SK-MEL-5 (cell line): ENCODE measurements around the gene ATRAID. TPM values are rescaled to one million over a fixed set of nuclear protein-coding genes. Genes with fewer than 3 reads are reported as not detected.

ENCODE experiments used
- DNase-seq: peaks from one replicate; pipeline ENCODE4 v3.0.0-alpha.2; 2016; ENCODE audit warnings: low read depth, low spot score
- in situ Hi-C: cut with HindIII; loops from 2 replicates; pipeline ENCODE4 v1.10.0; 2016; ENCODE audit warnings: low sequenced_read_pairs, high pct_unique_total_duplicates, low pct_unique_long_range_greater_than_20kb
- total RNA-seq: library from RNA; depleted of rRNA; stranded (reverse); fragments of >200 nt; shearing (Covaris generic); gene quantifications from 2 replicates; pipeline ENCODE4 v1.2.3, GENCODE V29; 2014; rRNA removed

ATRAID gene
- total RNA-seq, 1 experiment from 2014 or later: 372 TPM

- in situ Hi-C loops: no loop called here
- no peak for DNase-seq
Observed at GRCh38 chr2:27261926-27262298, 50.1 kb downstream of the ATRAID start.

DNA sequence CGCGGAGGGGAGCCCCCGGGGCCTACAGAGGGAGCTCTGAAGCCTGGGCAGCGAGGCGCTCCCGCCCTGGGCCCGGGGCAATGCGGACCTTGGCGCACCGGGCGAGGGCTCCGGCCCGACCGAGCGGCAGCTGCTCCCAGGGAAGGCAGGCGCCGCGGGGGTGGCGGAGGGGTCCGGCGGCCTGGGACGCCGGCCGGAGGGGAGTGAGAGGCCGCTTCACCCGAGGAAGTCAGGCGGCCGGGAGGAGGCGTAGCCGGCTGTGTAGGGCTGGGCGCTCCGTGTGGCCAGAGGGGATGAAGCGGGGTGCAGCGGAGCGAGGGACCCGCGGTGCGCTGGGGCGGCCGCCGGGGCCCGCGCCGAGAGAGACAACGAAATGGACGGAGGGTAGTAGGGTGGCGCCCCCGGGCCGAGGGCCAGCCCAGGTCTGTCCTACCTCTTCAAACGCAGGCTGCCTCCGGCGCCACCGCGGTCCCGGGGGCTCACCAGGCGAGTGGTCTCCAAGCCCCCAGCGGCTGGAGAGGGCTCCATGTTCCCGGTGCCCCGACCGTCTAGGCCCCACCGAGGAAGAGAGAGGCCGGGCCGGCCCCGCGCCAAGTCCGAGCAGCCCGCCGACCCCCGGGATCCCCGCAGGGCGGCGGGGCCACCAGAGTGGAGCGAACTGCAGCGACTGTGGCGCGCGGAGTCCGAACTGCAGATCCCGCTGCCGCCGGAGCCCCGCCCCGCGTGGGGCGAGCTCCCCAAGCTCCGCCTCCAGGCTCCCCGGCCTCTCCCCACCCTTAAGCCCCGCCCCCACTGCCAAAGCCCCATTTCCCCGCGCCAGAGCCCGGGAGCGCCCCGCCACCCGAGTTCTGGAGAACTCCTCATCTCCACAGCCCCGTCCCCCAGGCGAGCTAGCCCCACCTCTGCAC lies 50.8 kb downstream of the ATRAID start, which contains the start of gene SLC30A3:
Gene SLC30A3 (minus strand): TSS at position 669 of the 908 bp plus-strand sequence. CDS start 141 bp downstream, at position 528.
- in situ Hi-C loops: no loop called here
- DNase-seq: peak; percentile 39

GRCh38 chr2:27263287-27264252 lies 51.7 kb downstream of the ATRAID start:
- no peak for DNase-seq
- in situ Hi-C loops: no loop called here

DNA sequence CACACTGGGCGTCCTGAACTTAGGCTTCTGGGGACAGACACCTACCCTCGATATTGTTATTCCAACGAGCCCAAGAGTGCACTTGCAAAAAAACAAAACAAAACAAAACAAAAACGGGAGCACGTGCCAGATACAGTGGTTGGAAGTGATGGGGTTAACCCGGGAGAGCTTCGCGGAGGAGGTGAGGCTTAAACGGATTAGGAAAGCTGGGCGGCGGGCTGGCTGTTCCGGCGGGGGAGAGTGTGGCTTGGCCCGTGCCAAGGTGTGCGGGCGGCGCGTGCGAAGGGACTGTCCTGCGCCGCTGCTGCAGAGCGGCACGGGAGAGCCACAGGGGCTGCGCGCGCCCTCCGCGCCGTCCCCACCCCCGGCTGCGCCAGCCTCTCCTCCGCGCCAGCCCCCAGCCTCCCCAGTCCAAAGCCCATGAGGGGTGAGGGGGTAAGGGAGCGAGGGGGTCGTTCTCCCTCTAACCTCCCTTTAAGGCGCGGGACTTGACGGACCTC lies 52.5 kb downstream of the ATRAID start:
- in situ Hi-C loops: no loop called here
- no peak for DNase-seq

- in situ Hi-C loops: no loop called here
- peak; percentile 58 for DNase-seq
Observed at GRCh38 chr2:27264753-27265535, 53.1 kb downstream of the ATRAID start.

DNA sequence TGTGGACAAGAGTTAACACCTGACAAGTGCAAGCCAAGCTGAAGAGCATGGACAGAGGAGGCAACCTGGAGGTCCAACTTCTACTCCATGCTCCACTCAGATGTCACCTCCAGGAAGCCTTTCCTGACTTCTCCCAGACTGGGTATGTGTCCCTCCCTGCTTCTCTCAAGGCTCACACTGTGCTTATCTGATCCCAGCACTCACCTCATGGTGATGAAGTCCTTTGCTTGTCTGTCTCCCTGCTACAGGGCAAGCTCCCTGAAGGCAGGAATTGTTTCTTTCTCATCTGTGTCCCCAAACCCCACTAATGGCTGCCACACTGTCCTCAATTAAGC lies 53.7 kb downstream of the ATRAID start:
- no peak for DNase-seq
- in situ Hi-C loops: no loop called here

Other genes with a start within 250 kb of the ATRAID start
- gene MAPRE3, start 241.4 kb upstream of the ATRAID start, total RNA-seq: 3.5 and 4.0 TPM in 2 replicates
- gene TMEM214, start 179.1 kb upstream of the ATRAID start, total RNA-seq: 76.8 and 88.5 TPM in 2 replicates
- 30.7 and 32.1 TPM in 2 replicates for gene AGBL5, start 160.4 kb upstream of the ATRAID start, total RNA-seq
- 408 and 444 TPM in 2 replicates for gene OST4, start 140.4 kb upstream of the ATRAID start, total RNA-seq
- gene EMILIN1, start 133.4 kb upstream of the ATRAID start, total RNA-seq: 0.11 and 0.71 TPM in 2 replicates
- 3.0 and 3.2 TPM in 2 replicates for gene KHK, start 125.3 kb upstream of the ATRAID start, total RNA-seq
- 20.4 and 22.3 TPM in 2 replicates for gene CGREF1, start 92.9 kb upstream of the ATRAID start, total RNA-seq
- 1.1 and 1.5 TPM in 2 replicates for gene ABHD1, start 88.2 kb upstream of the ATRAID start, total RNA-seq
- gene PREB, start 77.4 kb upstream of the ATRAID start, total RNA-seq: 95.3 and 98.1 TPM in 2 replicates
- not detected in 2 replicates for gene PRR30, start 72.6 kb upstream of the ATRAID start, total RNA-seq
- gene TCF23, start 63.0 kb upstream of the ATRAID start, total RNA-seq: not detected in 2 replicates
- 87.1 and 89.2 TPM in 2 replicates for gene SLC5A6, start 227 bp downstream of the ATRAID start, total RNA-seq
- gene CAD, start 5.3 kb downstream of the ATRAID start, total RNA-seq: 37.0 and 38.3 TPM in 2 replicates
- 0.24 and 1.2 TPM in 2 replicates for gene SLC30A3, start 51.0 kb downstream of the ATRAID start, total RNA-seq
- not detected in 2 replicates for gene DNAJC5G, start 63.4 kb downstream of the ATRAID start, total RNA-seq
- gene TRIM54, start 70.4 kb downstream of the ATRAID start, total RNA-seq: not detected in 2 replicates
- gene UCN, start 96.4 kb downstream of the ATRAID start, total RNA-seq: 2.3 and 6.0 TPM in 2 replicates
- gene MPV17, start 111.1 kb downstream of the ATRAID start, total RNA-seq: 268 and 286 TPM in 2 replicates
- gene GTF3C2, start 144.7 kb downstream of the ATRAID start, total RNA-seq: 99.9 and 100.0 TPM in 2 replicates
- 32.8 and 36.9 TPM in 2 replicates for gene EIF2B4, start 158.3 kb downstream of the ATRAID start, total RNA-seq
- 229 and 234 TPM in 2 replicates for gene SNX17, start 158.6 kb downstream of the ATRAID start, total RNA-seq
- 9.3 and 10.1 TPM in 2 replicates for gene ZNF513, start 168.7 kb downstream of the ATRAID start, total RNA-seq
- 111 and 116 TPM in 2 replicates for gene PPM1G, start 197.6 kb downstream of the ATRAID start, total RNA-seq
- gene NRBP1, start 216.6 kb downstream of the ATRAID start, total RNA-seq: 66.0 and 66.8 TPM in 2 replicates
- gene KRTCAP3, start 230.3 kb downstream of the ATRAID start, total RNA-seq: not detected in 2 replicates